HG03521 (cell line): Measurements from ENCODE around the gene GRAMD1A.
"Not testable (repeated sequence)": the region's sequence is repeated elsewhere in the genome, so short reads cannot be mapped to it uniquely, and the experiment has no call there.

Experiments used
- ATAC-seq: cut with Tn5 transposase; IDR thresholded peaks from one replicate; pipeline ENCODE4 v1.9.1; 2021; ENCODE audit warnings: mild to moderate bottlenecking, moderate library complexity; ENCODE audit not compliant: unreplicated experiment

Gene GRAMD1A

DNA sequence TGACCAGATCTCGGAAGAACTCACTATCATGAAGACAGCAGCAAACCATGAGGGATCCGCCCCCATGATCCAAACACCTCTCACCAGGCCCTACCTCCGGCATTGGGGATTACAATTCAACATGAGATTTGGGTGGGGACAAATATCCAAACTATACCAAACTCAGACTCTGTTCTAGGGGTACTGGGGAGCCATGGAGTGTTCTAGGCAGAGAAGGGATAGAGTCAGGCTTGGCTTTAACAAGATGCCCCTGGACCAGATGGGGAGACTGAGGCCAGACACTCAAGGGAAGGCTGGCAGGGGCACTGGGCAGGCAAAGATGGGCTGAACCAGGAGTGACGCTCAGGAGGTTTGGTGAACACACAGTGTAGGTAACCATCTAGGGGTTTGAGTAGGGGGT, 18.3 kb downstream of the GRAMD1A start:
- ATAC-seq, result no peak

DNA sequence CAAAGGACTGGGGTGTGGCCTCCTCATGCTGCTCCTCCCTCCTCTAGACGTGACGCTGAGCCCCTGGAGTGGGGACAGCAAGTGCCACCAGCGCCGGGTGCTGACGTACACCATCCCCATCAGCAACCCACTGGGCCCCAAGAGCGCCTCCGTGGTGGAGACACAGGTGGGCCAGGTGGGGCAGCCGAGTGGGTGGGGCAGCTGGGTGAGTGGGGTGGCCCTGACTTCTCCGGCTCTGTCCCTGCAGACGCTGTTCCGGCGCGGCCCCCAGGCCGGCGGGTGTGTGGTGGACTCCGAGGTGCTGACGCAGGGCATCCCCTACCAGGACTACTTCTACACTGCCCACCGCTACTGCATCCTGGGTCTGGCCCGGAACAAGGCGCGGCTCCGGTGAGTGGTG, 19.0 kb downstream of the GRAMD1A start:
- ATAC-seq, result no peak

DNA sequence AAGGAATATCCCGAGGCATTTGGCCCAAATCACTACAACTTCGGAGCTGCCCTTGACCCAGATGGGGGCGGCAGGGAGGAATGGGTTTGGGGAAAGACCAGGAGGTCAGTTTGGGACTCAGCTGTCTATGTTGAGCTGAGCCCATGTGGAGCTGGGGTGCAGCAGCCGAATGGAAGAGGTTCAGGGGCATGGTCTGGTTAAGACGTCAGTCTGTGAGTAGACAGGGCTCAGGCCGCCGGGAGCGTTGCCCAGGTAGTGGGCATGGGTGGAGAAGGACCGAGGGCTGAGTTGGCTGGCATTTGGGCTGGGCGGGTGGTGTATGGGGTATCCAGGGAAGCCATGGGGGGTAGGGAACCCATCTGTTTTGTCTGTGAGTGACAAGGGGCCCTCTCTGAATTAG, 20.9 kb downstream of the GRAMD1A start:
- ATAC-seq, result no peak

DNA sequence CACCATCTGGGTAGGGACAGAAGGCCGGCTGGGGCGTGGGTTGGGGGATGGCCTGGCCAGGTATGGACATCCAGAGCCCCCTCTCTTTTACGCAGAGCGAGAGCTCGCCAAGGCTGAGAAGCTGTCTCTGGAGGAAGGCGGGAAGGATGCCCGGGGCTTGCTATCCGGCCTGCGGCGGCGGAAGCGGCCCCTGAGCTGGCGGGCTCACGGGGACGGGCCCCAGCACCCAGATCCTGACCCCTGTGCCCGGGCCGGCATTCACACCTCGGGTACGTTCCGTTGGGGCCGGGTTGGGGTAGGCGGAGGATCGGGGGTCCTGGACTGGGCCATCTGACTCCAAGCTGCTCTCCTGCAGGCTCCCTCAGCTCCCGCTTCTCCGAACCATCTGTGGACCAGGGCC, 21.5 kb downstream of the GRAMD1A start:
- ATAC-seq, result no peak

DNA sequence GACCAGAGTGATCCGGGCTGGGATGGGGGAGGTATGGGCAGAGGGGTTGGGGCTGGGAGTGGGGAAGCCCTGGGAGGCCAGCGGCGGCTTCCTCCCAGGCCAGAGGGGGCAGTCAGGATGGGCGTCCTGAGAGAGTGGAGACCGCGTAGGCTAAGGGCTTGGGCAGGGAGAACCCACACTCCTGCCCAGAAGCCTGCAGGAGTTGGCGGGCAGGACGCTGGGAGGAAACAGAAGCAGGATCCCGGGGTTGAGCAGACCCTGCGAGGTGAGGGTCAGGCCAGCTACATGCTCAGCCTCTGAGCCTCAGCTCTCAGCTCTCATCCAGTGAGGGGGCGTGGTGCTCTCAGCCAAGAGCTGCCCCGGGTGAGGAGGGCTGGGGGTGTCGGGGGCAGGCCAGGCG, 22.3 kb downstream of the GRAMD1A start:
- no peak for ATAC-seq

DNA sequence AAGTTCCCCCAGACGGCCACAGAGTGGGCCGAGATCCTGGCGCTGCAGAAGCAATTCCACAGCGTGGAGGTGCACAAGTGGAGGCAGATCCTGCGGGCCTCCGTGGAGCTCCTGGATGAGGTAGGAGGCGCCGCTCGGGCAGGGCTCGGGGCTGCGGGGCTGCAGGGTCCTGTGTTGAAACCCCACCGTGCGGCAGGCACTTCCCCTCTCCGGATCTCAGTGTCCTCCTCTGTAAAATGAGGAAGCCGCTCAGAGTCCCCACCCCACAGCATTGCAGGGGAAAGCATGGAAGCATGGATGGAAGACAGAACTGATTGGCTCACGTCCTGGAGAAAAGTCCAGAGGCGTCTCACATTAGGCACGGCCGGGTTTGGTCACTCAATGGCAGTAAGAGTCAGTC, 23.3 kb downstream of the GRAMD1A start:
- no peak for ATAC-seq

DNA sequence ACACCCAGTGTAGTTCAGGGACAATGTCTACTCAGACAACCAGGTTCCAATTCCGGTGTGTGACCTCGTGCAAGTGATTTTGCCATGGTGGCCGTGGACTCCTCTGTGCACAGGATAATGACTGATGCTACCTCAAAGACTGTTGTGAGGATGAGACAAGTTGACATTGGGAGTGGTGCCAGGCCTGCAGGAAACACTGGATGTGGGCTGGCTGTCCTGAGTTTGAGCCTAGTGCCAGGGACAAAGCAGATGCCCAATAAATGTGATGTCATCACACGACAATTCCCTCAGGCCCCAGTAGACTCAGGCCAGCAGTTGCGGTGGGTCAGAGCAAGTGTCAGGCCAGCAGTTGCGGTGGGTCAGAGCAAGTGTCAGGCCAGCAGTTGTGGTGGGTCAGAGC, 24.0 kb downstream of the GRAMD1A start:
- no peak for ATAC-seq

DNA sequence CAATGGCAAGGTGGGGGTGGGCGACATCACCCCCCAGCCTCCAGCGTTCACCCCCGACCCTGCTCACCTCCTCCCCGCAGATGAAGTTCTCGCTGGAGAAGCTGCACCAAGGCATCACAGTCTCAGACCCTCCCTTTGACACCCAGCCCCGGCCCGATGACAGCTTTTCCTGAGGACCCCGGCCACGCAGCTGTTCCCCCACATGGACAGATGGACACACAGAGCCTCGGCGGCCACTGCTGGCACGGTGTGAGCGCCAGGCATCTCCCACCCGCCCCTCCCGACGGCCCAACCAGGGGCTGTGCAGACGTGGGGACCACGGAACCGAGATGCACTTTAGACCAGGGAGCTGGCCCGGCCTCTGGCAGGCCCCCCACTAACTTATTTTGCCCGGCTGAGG, 25.8 kb downstream of the GRAMD1A start:
- ATAC-seq, result no peak

DNA sequence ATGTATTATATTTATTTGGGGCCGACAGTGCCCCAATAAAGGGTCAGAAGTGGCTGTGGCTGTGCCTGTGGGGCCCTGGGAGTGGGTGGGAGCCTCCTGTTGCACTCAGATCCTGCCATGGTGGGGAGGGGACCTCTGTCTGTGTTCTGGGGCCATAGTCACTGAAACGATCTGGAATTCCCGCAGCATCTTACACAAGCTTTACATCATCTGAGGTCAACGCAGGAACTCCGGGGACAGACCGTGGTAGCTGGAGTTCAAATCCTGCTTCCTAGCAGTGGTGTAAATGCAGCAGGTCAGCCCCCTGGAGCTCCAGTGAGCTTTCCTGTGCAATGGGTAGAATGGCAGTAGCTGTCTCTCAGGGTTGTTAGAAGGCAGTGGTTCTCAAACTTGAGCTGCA, 26.3 kb downstream of the GRAMD1A start:
- no peak for ATAC-seq

DNA sequence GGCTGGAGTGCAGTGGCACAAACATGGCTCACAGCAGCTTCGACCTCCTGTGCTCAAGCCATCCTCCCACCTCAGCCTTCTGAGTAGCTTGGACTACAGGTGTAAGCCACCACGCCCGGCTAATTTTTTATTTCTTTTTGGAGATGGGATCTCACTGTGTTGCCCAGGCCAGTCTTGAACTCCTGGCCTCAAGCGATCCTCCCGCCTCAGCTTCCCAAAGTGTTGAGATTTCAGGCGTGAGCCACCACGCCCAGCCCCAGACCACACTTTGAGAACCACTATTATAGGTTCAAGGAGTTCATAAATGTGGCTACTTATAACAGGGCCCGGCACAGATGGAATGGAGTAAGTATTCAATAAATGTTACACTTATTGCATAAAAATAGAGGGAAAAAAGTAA, 26.9 kb downstream of the GRAMD1A start:
- ATAC-seq, result no peak

DNA sequence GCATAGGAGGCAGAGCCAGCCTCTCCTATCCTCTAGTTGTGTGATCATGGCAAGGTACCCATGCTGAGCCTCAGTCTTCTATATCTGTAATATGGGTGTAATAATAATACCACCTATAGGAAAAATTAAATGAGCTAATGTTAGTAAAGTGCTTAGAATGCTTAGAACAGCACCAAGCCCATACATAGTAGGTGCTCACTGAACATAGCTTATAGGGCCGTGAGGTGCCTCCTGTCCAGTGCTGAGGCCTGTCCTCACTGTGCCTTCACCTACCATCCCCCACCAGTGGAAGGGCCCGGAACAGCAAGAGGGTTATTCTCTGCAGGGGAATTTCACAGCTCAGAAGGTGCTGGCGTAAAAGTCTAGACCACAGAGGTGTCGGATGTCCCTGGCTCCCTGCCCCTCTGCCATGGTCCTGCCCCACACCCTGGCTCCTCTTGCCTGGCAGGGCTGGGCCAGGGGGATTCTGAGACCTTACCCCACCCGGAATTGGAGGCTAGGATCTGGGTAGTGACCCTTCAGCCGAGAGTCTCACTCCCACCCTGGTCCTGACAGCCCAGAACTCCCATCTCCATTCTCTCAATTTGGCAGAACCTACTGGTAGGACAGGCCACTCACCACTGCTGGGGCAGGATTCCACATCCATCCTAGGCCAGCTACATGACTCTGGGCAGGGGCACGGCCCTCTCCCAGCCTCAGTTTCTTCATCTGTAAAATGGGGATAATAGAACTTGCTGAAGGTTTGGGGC, 27.9 kb downstream of the GRAMD1A start:
- ATAC-seq, result no peak

DNA sequence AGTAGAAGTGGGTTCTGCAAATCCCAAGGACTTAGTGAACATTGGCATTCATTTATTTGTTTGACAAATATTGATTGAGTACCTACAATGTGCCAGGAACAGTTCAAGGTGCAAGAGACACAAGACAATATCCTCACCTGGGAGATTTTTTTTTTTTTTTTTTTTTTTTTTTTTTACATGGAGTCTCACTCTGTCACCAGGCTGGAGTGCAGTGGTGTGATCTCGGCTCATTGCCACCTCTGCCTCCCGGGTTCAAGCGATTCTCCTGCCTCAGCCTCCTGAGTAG, 28.4 kb downstream of the GRAMD1A start:
- not testable (repeated sequence) for ATAC-seq

DNA sequence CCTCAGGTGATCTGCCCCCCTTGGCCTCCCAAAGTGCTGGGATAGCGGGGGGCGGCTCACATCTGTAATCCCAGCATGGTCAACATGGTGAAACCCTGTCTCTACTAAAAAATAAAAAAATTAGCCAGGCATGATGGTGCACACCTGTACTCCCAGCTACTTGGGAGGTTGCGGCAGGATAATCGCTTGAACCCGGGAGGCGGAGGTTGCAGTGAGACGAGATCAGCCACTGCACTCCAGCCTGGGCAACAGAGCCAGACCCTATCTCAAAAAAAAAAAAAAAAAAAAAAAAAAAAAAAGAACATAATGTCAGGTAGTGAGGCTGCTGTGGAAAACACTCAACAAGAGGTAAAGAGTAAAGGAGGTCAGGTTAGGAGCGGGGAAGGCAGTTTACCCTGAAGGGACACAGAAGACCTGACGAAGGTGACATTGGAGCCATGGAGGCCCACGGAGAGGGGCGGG, 29.2 kb downstream of the GRAMD1A start:
- not testable (repeated sequence) for ATAC-seq

DNA sequence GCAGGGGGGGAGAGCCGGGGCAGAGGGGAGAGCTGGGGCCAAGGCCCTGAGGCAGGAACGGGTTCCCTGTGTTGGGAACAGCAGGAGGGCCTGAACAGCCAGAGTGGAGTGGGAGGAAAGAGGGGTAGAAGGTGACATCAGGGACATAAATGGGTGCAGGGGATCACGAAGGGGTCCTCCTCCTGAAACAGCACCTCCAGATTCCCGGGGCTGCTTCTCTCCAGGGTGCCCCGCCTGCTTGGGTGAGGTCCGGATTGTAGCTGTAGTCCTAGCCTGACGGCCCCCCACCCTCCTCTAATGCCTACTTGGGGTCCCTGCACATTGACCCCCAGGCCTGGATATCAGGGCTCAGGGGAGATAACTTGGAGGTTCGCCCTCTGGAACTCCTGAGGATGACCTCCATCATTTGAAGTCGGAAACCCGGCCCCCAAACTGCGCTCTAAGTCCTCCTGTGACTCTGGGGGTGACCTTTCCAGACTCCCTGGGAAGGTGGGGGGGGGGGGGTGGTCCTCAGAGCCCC, 29.7 kb downstream of the GRAMD1A start:
- no peak for ATAC-seq

DNA sequence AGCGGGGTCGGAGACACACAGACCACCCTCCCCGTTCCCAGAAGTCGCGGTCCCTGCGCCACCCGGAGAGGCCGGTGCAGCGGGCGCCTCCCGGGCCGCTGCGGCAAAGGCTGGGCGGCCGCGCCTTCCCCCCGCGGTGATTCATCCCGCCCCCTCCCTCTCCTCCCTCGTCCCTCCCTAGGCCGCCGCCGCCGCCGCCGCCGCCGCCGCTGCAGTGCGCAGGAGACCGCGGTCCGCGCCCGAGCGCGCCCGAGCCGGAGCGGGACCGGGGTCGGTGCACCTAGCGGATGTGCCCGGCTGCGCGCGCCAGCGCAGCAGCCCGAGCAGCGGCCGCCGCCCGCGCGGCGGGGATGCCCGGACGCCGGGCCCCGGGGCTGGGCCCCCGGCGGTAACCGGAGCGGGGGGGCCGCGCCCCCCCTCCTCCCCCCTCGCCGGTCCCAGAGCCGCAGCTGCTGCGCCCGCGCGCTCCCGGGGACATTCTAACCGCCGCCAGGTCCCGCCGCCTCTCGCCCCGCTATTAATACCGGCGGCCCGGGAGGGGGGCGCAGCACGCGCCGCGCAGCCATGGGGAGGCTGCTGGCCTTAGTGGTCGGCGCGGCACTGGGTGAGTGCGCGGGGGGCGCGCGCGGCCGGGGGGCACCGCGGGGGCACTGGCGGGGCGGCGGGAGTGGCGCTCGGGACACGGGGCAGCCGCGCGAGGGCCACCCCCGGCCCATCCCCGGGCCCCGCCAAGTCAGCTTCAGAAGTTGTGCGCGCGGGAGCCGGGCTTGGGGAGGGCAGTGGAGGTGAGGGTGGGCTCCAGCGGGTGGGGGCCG, 30.3 kb downstream of the GRAMD1A start, which contains the start of gene SCN1B:
Gene SCN1B, plus strand, starts transcription at position 214 of the 815 bp plus-strand sequence. Its CDS starts 351 bp downstream, at position 565.
- ATAC-seq, result no peak

DNA sequence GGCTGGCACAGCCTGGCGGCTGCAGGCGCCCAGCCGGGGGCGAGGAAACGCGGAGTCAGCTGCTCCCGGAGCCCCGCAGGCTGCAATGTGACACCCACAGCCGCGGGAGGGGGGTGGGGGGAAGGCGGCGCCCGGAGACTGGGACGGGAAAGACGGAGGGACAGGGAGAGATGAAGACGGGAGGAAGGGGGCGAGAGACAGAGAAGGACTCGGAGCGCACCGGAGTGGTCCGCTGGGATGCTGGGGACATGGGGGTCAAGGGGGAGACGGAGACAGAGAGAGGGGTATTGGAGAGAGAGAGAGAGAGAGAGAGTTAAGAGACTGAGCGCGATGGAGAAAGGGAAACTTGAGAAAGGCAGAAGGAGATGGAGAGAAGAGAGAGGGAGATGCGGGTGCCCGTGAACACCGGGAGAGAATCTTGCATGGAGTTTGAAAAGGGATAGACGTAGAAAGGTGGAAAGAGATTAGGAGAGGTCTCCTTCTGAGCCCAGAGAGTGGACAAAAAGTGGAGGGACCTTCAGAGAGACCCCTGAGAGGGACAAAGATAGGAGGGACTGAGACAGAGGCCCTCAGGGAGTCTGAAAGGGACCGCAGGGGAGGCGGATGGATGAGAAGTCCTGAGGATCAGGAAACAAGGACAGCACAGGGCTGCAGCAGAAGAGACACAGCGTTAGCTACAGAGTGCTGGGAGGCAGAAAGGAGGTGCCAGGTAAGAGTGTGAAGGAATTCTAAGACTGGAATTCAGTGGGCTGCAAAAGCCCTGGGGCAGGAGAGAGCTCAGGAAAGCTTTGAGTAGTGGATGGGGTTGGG, 31.2 kb downstream of the GRAMD1A start:
- ATAC-seq, result no peak

DNA sequence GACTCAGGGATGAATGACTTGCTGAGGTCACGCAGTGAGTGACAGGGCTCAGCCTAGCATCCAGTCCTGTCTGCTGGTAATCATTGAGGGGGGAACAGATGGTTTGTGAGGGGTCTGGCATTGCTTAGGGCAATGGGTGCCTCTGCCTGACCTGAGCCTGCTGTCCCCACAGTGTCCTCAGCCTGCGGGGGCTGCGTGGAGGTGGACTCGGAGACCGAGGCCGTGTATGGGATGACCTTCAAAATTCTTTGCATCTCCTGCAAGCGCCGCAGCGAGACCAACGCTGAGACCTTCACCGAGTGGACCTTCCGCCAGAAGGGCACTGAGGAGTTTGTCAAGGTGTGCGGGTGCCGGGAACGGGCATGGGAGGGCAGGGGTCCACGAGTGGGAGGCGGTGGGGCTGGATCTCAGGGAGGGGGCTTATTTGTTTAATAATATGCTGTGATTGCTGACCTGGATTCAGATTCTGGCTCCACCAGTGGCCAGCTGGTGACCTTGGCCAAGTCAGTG, 32.3 kb downstream of the GRAMD1A start:
- ATAC-seq, result no peak

DNA sequence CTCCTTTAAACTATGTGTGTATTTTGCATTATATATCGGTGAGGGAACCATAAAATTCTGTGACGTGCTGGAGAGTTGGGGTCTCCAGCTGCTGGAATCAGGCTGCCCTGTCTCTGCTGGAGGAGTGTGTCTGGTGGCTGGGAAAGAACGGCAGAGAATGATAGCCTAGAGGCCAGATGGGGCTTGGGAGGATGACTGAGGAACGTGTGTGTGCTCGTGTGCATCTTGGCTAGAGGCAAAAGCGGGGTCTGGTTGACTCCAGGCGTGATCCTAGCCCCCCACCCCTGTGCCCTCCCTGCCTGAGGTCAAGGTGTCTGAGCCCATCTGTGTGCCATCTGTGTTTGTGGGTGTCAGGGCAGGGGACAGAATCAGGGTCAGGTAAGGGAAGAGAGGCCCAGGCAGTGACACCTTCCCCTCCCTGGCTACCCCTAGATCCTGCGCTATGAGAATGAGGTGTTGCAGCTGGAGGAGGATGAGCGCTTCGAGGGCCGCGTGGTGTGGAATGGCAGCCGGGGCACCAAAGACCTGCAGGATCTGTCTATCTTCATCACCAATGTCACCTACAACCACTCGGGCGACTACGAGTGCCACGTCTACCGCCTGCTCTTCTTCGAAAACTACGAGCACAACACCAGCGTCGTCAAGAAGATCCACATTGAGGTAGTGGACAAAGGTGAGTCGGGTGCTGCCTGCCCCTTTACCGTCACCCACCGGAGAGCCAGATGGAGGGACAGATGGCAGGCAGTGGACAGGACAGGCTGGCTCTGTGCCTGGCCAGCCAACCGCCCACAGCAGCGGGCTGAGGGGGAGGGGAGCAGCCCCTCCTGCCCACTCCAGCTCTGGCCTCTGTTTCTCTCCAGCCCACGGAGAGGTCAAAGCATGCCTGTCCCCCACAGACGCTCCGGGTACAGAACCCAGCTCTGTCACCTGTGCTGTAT, 33.2 kb downstream of the GRAMD1A start:
- no peak for ATAC-seq

DNA sequence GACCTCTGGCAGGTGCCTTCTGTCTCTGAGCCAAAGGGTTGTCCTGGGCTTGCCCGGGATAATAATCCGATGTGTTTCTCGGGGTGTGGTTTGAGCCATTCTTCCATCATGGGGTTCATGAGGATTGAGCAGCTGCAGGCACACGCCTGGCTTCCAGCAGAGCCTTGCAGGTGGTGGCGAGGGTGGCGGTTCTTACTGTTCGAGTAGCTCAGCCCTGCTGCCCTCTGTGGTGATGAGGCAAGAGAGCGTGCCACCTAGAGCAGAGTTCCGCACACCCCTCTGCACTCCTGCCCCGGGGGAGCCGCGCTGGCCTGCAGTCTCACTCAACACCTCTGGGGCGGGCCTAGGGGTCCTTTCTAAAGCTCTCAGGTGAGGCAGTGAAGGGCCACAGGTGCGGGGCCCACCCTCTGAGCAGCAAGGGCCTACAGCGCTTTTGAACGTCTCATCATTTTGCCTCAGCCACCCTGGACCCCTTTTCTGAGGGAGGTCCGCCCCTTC, 33.9 kb downstream of the GRAMD1A start:
- no peak for ATAC-seq
